Measurements from ENCODE around the gene MAP3K13.

MAP3K13 gene

DNA sequence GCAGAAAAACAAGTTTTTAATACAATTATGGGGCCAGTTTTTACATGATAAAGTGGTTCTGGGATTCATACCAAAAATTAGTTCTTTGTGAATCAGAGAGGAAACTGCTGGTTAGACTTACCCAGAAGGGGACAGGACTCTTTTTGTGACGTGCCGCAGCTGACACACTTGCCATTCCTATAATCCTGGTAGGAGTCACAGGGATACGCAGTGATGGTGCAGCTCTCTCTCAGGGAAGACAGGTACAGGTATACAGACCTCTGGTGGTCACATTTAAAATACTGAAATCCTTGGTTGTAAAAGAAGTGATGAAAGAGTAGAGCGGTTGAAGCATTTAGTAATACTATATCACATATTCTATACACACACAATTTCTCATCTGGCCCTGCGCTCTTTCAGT, 156.1 kb downstream of the MAP3K13 start:
- peak; percentile 51 for DNase-seq

- no peak for DNase-seq
These were observed 158.6 kb downstream of the MAP3K13 start for GRCh38 chr3:185521349-185522138.

DNA sequence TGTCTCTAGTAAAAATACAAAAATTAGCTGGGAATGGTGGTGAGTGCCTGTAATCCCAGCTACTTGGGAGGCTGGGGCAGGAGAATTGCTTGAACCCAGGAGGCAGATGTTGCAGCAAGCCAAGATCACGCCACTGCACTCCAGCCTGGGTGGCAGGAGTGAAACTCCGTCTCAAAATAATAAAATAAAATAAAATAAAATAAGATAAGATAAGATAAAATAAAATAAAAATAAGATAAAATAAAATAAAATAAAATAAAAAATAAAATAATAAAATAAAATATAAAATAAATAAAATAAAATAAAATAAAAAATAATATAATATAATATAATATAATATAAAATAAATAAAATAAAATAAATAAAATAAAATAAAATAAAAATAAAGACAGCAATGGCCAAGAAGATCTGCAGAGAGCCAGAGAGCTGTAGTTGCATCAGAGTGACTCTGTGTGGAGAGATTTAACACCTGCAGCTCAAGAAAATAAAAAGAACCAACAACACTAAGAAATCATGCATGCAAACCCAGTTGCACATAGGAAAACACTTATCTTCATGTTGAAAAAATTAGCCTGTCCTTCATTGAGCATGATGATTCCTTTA, 163.5 kb downstream of the MAP3K13 start:
- no peak for DNase-seq

DNA sequence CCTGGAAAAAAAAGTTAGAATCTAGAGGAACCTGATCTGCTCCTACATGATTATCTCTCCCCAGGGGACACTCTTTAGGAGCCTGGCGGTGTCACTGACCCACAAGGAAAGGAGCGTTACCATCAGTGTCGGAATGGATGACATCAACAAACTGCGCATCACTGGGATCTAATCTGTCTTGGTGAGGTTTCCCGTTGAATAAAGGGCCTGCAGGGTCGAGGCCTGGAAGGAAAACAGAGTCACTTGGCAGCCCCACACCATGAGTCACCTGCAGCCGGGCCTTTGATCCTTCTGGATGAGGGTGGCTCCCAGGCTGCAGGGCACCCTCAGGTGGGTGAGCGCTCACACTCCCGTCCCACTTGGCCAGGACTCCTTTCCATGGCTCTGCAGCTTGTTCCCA, 164.4 kb downstream of the MAP3K13 start:
- DNase-seq = no peak

GRCh38 chr3:185528532-185528931, 165.6 kb downstream of the MAP3K13 start:
- no peak for DNase-seq

- no peak for DNase-seq
These were observed 167.9 kb downstream of the MAP3K13 start for GRCh38 chr3:185530856-185531255.

DNA sequence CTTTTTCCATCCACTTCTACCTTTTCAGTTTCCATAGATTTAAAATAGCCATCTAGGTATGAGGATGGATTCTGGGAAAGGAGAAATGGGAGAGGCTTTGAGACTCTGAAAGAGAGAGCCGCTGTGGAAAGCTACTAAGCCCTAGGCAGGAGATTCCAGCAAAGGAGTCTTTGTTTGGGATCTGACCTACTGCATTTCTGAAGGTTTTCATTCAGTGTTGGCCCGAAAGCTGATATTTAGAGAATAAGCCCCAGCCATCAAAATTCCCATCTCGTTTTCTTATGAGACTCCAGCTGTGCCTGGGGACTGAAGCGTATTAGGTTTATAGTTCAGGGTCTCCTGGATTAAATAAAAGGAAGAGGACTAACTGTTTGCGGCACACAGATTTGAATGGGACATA, 170.0 kb downstream of the MAP3K13 start:
- DNase-seq = peak; percentile 18

GRCh38 chr3:185534511-185534910, 171.6 kb downstream of the MAP3K13 start:
- DNase-seq = no peak

- DNase-seq = peak; percentile 86
These were observed 174.5 kb downstream of the MAP3K13 start for GRCh38 chr3:185537369-185537970.
